Islet of Langerhans (tissue), 1 donor: Measurements from ENCODE around the gene MR1.

Source experiments
- FAIRE-seq: peaks from one replicate; lab custom pipeline; 2011; peaks lifted over from hg19 to GRCh38; lab: Jason Lieb, UNC

MR1 gene

GRCh38 chr1:181064011-181064623 is 30.3 kb downstream of the MR1 start:
- FAIRE-seq = no peak

GRCh38 chr1:181064702-181065101 is 30.9 kb downstream of the MR1 start:
- FAIRE-seq = no peak

GRCh38 chr1:181073638-181074037 is 39.9 kb downstream of the MR1 start:
- no peak for FAIRE-seq

- no peak for FAIRE-seq
Observed at GRCh38 chr1:181075766-181076350, 42.1 kb downstream of the MR1 start.

- FAIRE-seq = no peak
Observed at GRCh38 chr1:181076852-181077251, 43.1 kb downstream of the MR1 start.

GRCh38 chr1:181077576-181078242 is 43.9 kb downstream of the MR1 start:
- FAIRE-seq = no peak

- FAIRE-seq = no peak
Observed at GRCh38 chr1:181079382-181079781, 45.6 kb downstream of the MR1 start.

- no peak for FAIRE-seq
Observed at GRCh38 chr1:181079920-181080319, 46.1 kb downstream of the MR1 start.

- FAIRE-seq = no peak
Observed at GRCh38 chr1:181080556-181080955, 46.8 kb downstream of the MR1 start.

GRCh38 chr1:181081395-181081794 is 47.6 kb downstream of the MR1 start:
- no peak for FAIRE-seq

- FAIRE-seq = no peak
Observed at GRCh38 chr1:181083842-181084605, 50.2 kb downstream of the MR1 start.

GRCh38 chr1:181084606-181084969 is 50.8 kb downstream of the MR1 start:
- FAIRE-seq = no peak

- no peak for FAIRE-seq
Observed at GRCh38 chr1:181086091-181086490, 52.3 kb downstream of the MR1 start.

- no peak for FAIRE-seq
Observed at GRCh38 chr1:181086926-181087325, 53.1 kb downstream of the MR1 start.

- no peak for FAIRE-seq
Observed at GRCh38 chr1:181087400-181087901, 53.7 kb downstream of the MR1 start.

- no peak for FAIRE-seq
Observed at GRCh38 chr1:181088079-181089016, 54.6 kb downstream of the MR1 start, which contains the start of gene IER5. TSS of gene IER5 (plus strand) at chr1:181088700. CDS start at chr1:181088903, 203 bp downstream.

GRCh38 chr1:181089017-181089675 is 55.4 kb downstream of the MR1 start:
- no peak for FAIRE-seq

- FAIRE-seq = no peak
Observed at GRCh38 chr1:181089676-181090544, 56.1 kb downstream of the MR1 start.

- FAIRE-seq = no peak
Observed at GRCh38 chr1:181090641-181091126, 56.9 kb downstream of the MR1 start.
